IPS-NIHi7 (cell line): ENCODE measurements around the gene RTP2.
"Not testable (repeated sequence)": the region's sequence is repeated elsewhere in the genome, so short reads cannot be mapped to it uniquely, and the experiment has no call there.

Experiments used
- DNase-seq: peaks from one replicate; pipeline ENCODE4 v3.0.0; 2012; ENCODE audit warnings: mixed read lengths; ENCODE audit errors: extremely low spot score

RTP2 gene

GRCh38 chr3:187713504-187713903 is 11.1 kb upstream of the RTP2 start:
- DNase-seq: no peak

GRCh38 chr3:187709155-187709554 is 6.8 kb upstream of the RTP2 start:
- DNase-seq: peak; percentile 43

GRCh38 chr3:187708696-187709095 is 6.3 kb upstream of the RTP2 start:
- no peak for DNase-seq

- no peak for DNase-seq
These were observed 4.6 kb upstream of the RTP2 start for GRCh38 chr3:187706971-187707370.

- DNase-seq: no peak
These were observed 2.8 kb upstream of the RTP2 start for GRCh38 chr3:187705164-187705563.

- no peak for DNase-seq
These were observed 2.1 kb downstream of the RTP2 start for GRCh38 chr3:187700249-187700648.

- DNase-seq: no peak
These were observed 3.6 kb downstream of the RTP2 start for GRCh38 chr3:187698499-187699399.

- DNase-seq: no peak
These were observed 6.3 kb downstream of the RTP2 start for GRCh38 chr3:187696021-187696420.

GRCh38 chr3:187695449-187695848 is 6.9 kb downstream of the RTP2 start:
- no peak for DNase-seq

- no peak for DNase-seq
These were observed 7.6 kb downstream of the RTP2 start for GRCh38 chr3:187694801-187695200.

- DNase-seq: no peak
These were observed 8.9 kb downstream of the RTP2 start for GRCh38 chr3:187693431-187693830.

GRCh38 chr3:187689984-187690383 is 12.4 kb downstream of the RTP2 start:
- DNase-seq: no peak

GRCh38 chr3:187686621-187687273 is 15.6 kb downstream of the RTP2 start:
- no peak for DNase-seq

GRCh38 chr3:187685948-187686347 is 16.4 kb downstream of the RTP2 start:
- DNase-seq: no peak

- DNase-seq: no peak
These were observed 17.5 kb downstream of the RTP2 start for GRCh38 chr3:187684880-187685279.

GRCh38 chr3:187684444-187684843 is 17.9 kb downstream of the RTP2 start:
- no peak for DNase-seq

GRCh38 chr3:187681756-187682155 is 20.6 kb downstream of the RTP2 start:
- DNase-seq: not testable (repeated sequence)

GRCh38 chr3:187679638-187680396 is 22.5 kb downstream of the RTP2 start:
- DNase-seq: peak; percentile 91

- peak; percentile 67 for DNase-seq
These were observed 23.6 kb downstream of the RTP2 start for GRCh38 chr3:187678726-187679268.

GRCh38 chr3:187677604-187678003 is 24.8 kb downstream of the RTP2 start:
- DNase-seq: no peak

- DNase-seq: no peak
These were observed 29.3 kb downstream of the RTP2 start for GRCh38 chr3:187673012-187673411.
